Fibroblast of villous mesenchyme (primary cell): ENCODE results near the gene RLF. TPM values are rescaled to one million over a fixed set of nuclear protein-coding genes. Genes with fewer than 3 reads are reported as not detected.
"Not testable (repeated sequence)": the region's sequence is repeated elsewhere in the genome, so short reads cannot be mapped to it uniquely, and the experiment has no call there.

Source experiments
- DNase-seq: peaks from one replicate; pipeline ENCODE4 v3.0.0-alpha.2; 2010; ENCODE audit warnings: low read depth
- H3K4me3 ChIP-seq: 2 replicates; pipeline ENCODE4 v1.5.1; 2011; ENCODE audit warnings: low read depth, mild to moderate bottlenecking, low read length
- CTCF ChIP-seq: IDR thresholded peaks from 2 replicates; pipeline ENCODE4 v1.5.1; 2012; ENCODE audit warnings: low read depth, mild to moderate bottlenecking, low read length; ENCODE audit not compliant: insufficient read depth
- total RNA-seq: library from RNA; depleted of rRNA; stranded (reverse); fragments of >200 nt; gene quantifications from 2 replicates; pipeline ENCODE4 v1.2.3, GENCODE V29; 2012

Gene RLF
- total RNA-seq, 1 donor = 26.3 TPM

- no peak for TF ChIP-seq CTCF
- peak overlapping the region; percentile 96 for H3K4me3 ChIP-seq
- no peak for DNase-seq
Observed at GRCh38 chr1:40162753-40163441, 1.7 kb downstream of the RLF start.

- no peak overlapping the region for H3K4me3 ChIP-seq
- TF ChIP-seq CTCF = no peak
- DNase-seq = no peak
Observed at GRCh38 chr1:40167317-40167716, 6.1 kb downstream of the RLF start.

- TF ChIP-seq CTCF = no peak
- no peak overlapping the region for H3K4me3 ChIP-seq
- DNase-seq = no peak
Observed at GRCh38 chr1:40171036-40171435, 9.8 kb downstream of the RLF start.

GRCh38 chr1:40174788-40175187, 13.6 kb downstream of the RLF start:
- no peak for TF ChIP-seq CTCF
- DNase-seq = no peak
- H3K4me3 ChIP-seq = no peak overlapping the region

- not testable (repeated sequence) for H3K4me3 ChIP-seq, DNase-seq
Observed at GRCh38 chr1:40176989-40177388, 15.8 kb downstream of the RLF start.

GRCh38 chr1:40178200-40178599, 17.0 kb downstream of the RLF start:
- DNase-seq = no peak
- TF ChIP-seq CTCF = no peak
- no peak overlapping the region for H3K4me3 ChIP-seq

GRCh38 chr1:40179496-40180089, 18.4 kb downstream of the RLF start:
- no peak overlapping the region for H3K4me3 ChIP-seq
- no peak for TF ChIP-seq CTCF
- no peak for DNase-seq
